Measurements from ENCODE around the gene DEGS1. TPM values are rescaled to one million over a fixed set of nuclear protein-coding genes. Genes with fewer than 3 reads are reported as not detected.

Gene DEGS1
- total and polyA plus RNA-seq, 10 of the 15 experiments (the other 5 are each of a cell fraction or from before 2014, with no cell fraction given), result 16.5 to 133 (median 46.0) TPM

GRCh38 chr1:224182057-224182865, 779 bp upstream of the DEGS1 start:
- ATAC-seq (peak; percentile 61), FAIRE-seq (peak; percentile 78), DNase-seq (ENCODE audit: low read depth, low spot score) (peak; percentile 91)
- H3K36me3 ChIP-seq (ENCODE audit: control insufficient read depth in 2 of 2, insufficient read depth in 2 of 2, low read length in 1 of 2), result no peaks in the 10 kb centered on the region
- RAD21 ChIA-PET (ENCODE audit: unreplicated experiment), result interaction anchor here (0.9 to 1.9 kb wide), 7 partner anchors 10 to 337 kb away, joined by 3 to 8 read pairs (median 4); partner anchors contain the start of gene TP53BP2
- H3K4me1 ChIP-seq (ENCODE audit: control insufficient read depth, insufficient read depth, low read length), result peaks cover 16% of the 10 kb centered on the region; the same call in 1 of the 2 replicates
- peak overlapping the region; percentile 89 for H3K9ac ChIP-seq (ENCODE audit: control insufficient read depth, insufficient read depth, low read length)
- H3K27me3 ChIP-seq (replicated peaks in 1 of 2; ENCODE audit: control insufficient read depth in 2 of 2, insufficient read depth in 2 of 2, low read length in 1 of 2), result no peaks in the 10 kb centered on the region
- POLR2A ChIA-PET, result interaction anchor here (1.3 to 1.8 kb wide), 3 partner anchors 10 to 21 kb away, joined by 4 to 7 read pairs (median 6); no protein-coding TSS in a partner anchor
- intact Hi-C loops (cut with micrococcal nuclease; ENCODE audit: unreplicated experiment), result loop anchor here (1.0 to 5.0 kb wide), 4 partner anchors 13 to 335 kb away; partner anchors contain the start of genes NVL and TP53BP2
- peak overlapping the region; percentile 91 for H3K27ac ChIP-seq (ENCODE audit: control insufficient read depth, insufficient read depth)
- peak overlapping the region; percentile 40 for H3K4me2 ChIP-seq (ENCODE audit: control insufficient read depth, insufficient read depth)
- H3K4me3 ChIP-seq, result peak overlapping the region; percentile 90
- 13% methylated on average over 22 of the region's 22 CpGs for WGBS (ENCODE audit: insufficient coverage, insufficient replicate concordance, low lambda C conversion rate, missing lambda C conversion rate)
- no peaks in the 10 kb centered on the region for H4K20me1 ChIP-seq (ENCODE audit: control insufficient read depth, insufficient read depth)
- peak overlapping the region; percentile 75 for H2AFZ ChIP-seq (ENCODE audit: control insufficient read depth, low read depth, low read length)
- peaks cover 37% of the 10 kb centered on the region for H3K79me2 ChIP-seq (ENCODE audit: control insufficient read depth, insufficient read depth, low read length)
- CTCF ChIA-PET, result interaction anchor here (0.6 to 2.5 kb wide), 7 partner anchors 12 to 93 kb away, joined by 3 to 9 read pairs (median 4); no protein-coding TSS in a partner anchor
- TSS peak; percentile 94 for BruUV-seq (replicated peaks)
- SMC1A ChIA-PET (ENCODE audit: uncharacterized antibody, unreplicated experiment), result interaction anchor here (0.7 to 2.9 kb wide), 6 partner anchors 11 to 195 kb away, joined by 3 to 14 read pairs (median 4); no protein-coding TSS in a partner anchor
- no peaks in the 10 kb centered on the region for H3K9me3 ChIP-seq (replicated peaks; ENCODE audit: control insufficient read depth, insufficient read depth, low read length)
- in situ Hi-C loops (cut with MboI), result no loop called here
- TF ChIP-seq CREM (IDR thresholded peaks at IDR 0.05; ENCODE audit: low read depth) (no peak), CBFB (IDR thresholded peaks at IDR 0.05; ENCODE audit: low read depth) (peak; percentile 87), RAD21 (IDR thresholded peaks at IDR 0.05; ENCODE audit: insufficient read depth, low read depth, low read length) (no peak), MXI1 (IDR thresholded peaks at IDR 0.05; ENCODE audit: low read depth, low read length) (no peak; the same call in 1 of the 2 replicates), ETV6 (conservative IDR thresholded peaks at IDR 0.05 in 1 of 2, IDR thresholded peaks at IDR 0.05 in 1 of 2; ENCODE audit: borderline replicate concordance in 1 of 2, low read depth in 1 of 2) (peak in 1 of 2 experiments; percentile 77; a peak in 2 of 4 replicates), MEF2A (IDR thresholded peaks at IDR 0.05; ENCODE audit: insufficient read depth, low read depth, low read length) (peak; percentile 52; the same call in 1 of the 2 replicates), NR2C2 (IDR thresholded peaks at IDR 0.05; ENCODE audit: borderline replicate concordance, control insufficient read depth, insufficient read length, low read depth) (no peak), FOS (IDR thresholded peaks at IDR 0.05; ENCODE audit: borderline replicate concordance, extremely low read depth, insufficient read length) (no peak), BHLHE40 (IDR thresholded peaks at IDR 0.05; ENCODE audit: borderline replicate concordance in 1 of 2, low read depth in 2 of 2, low read length in 1 of 2) (peak; percentile 90 to 93), PAX8 (IDR thresholded peaks at IDR 0.05) (peak; percentile 90), ASH2L (IDR thresholded peaks at IDR 0.05; ENCODE audit: borderline replicate concordance, low read depth) (peak; percentile 10; the same call in 1 of the 2 replicates), IKZF1 (conservative IDR thresholded peaks at IDR 0.05) (peak; percentile 22), RBBP5 (conservative IDR thresholded peaks at IDR 0.05) (no peak), PKNOX1 (IDR thresholded peaks at IDR 0.05) (peak; percentile 72), SMAD5 (IDR thresholded peaks at IDR 0.05; ENCODE audit: low read depth) (no peak), E2F4 (IDR thresholded peaks at IDR 0.05; ENCODE audit: low read depth, low read length) (no peak), EP300 (IDR thresholded peaks at IDR 0.05; ENCODE audit: borderline replicate concordance in 1 of 2, control insufficient read depth in 1 of 2, low read depth in 2 of 2, low read length in 2 of 2) (peak; percentile 71 to 72; a peak in 3 of 4 replicates)
